Measurements from ENCODE around the gene EFNA5. TPM values are rescaled to one million over a fixed set of nuclear protein-coding genes. Genes with fewer than 3 reads are reported as not detected.

EFNA5 gene
- total RNA-seq, 4 donors from 2014 or later = 16.6 to 35.3 (median 19.3) TPM

GRCh38 chr5:107512029-107512428, 158.7 kb downstream of the EFNA5 start:
- 94 to 98% methylated on average over 3 of the region's 3 CpGs for WGBS, 2 donors
- no peak overlapping the region for H3K4me3 ChIP-seq (ENCODE audit: low read depth, poor library complexity, severe bottlenecking)
- intact Hi-C loops (cut with DNase I; ENCODE audit: low total_unique reads) = no loop called here
- no peak for DNase-seq (ENCODE audit: low spot score in 2 of 2)
- TF ChIP-seq, protein P1, sequence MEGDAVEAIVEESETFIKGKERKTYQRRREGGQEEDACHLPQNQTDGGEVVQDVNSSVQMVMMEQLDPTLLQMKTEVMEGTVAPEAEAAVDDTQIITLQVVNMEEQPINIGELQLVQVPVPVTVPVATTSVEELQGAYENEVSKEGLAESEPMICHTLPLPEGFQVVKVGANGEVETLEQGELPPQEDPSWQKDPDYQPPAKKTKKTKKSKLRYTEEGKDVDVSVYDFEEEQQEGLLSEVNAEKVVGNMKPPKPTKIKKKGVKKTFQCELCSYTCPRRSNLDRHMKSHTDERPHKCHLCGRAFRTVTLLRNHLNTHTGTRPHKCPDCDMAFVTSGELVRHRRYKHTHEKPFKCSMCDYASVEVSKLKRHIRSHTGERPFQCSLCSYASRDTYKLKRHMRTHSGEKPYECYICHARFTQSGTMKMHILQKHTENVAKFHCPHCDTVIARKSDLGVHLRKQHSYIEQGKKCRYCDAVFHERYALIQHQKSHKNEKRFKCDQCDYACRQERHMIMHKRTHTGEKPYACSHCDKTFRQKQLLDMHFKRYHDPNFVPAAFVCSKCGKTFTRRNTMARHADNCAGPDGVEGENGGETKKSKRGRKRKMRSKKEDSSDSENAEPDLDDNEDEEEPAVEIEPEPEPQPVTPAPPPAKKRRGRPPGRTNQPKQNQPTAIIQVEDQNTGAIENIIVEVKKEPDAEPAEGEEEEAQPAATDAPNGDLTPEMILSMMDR (IDR thresholded peaks at IDR 0.05) = no peak
- no peak for TF ChIP-seq POLR2A (IDR thresholded peaks at IDR 0.05)

GRCh38 chr5:107510125-107510524, 160.6 kb downstream of the EFNA5 start:
- intact Hi-C loops (cut with DNase I; ENCODE audit: low total_unique reads) = no loop called here
- WGBS, 2 donors = 90 to 92% methylated on average over 3 of the region's 3 CpGs
- TF ChIP-seq, protein P1 (IDR thresholded peaks at IDR 0.05) = no peak
- H3K4me3 ChIP-seq (ENCODE audit: low read depth, poor library complexity, severe bottlenecking) = no peak overlapping the region
- no peak for DNase-seq (ENCODE audit: low spot score in 2 of 2)

GRCh38 chr5:107508097-107508496, 162.6 kb downstream of the EFNA5 start:
- intact Hi-C loops (cut with DNase I; ENCODE audit: low total_unique reads) = no loop called here
- 78 to 85% methylated on average over 4 of the region's 4 CpGs for WGBS, 2 donors
- no peak for DNase-seq (ENCODE audit: low spot score in 2 of 2)
- TF ChIP-seq POLR2A (IDR thresholded peaks at IDR 0.05) = no peak
- TF ChIP-seq, protein P1 (IDR thresholded peaks at IDR 0.05) = no peak
- no peak overlapping the region for H3K4me3 ChIP-seq (ENCODE audit: low read depth, poor library complexity, severe bottlenecking)

DNA sequence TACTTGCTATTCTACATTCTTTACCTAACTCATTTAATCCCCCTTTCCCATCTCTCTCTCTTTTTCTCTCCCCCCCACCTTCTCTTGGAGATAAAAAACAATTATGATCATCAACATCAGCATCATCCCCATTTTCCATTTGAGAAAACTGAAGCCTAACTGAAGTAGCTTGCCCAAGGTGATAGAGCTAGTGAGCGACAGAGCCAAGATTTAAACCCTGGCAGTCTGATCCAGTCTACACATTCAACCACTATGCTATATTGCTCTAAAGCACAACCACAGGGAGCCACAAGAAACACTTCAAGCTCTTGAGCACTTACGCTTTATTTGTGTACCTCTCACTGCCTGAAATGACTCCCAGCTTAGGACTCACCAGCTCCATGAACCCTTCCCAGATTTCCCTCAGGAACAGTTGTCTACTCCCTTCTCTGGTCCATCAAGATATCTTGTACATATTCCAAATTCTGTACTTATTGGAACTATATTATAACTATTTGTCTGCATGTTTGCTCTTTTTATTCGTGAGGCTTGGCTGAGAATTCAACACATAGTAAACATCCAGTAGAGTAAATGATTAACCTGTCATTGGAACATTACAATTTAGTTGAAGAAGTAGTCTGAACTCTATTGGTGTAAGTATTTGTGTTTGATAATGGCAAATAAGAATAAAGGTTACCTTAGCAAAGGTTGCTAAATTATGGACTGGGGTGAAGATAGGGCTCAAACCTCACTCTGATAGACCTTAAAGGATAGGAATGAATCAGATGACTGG, 164.8 kb downstream of the EFNA5 start:
- DNase-seq (ENCODE audit: low spot score in 2 of 2) = no peak
- WGBS, 2 donors = 51 to 78% methylated on average over 3 of the region's 3 CpGs
- H3K4me3 ChIP-seq (ENCODE audit: low read depth, poor library complexity, severe bottlenecking) = no peak overlapping the region
- intact Hi-C loops (cut with DNase I; ENCODE audit: low total_unique reads) = no loop called here
- TF ChIP-seq, protein P1 (IDR thresholded peaks at IDR 0.05) = no peak
- no peak for TF ChIP-seq POLR2A (IDR thresholded peaks at IDR 0.05)

DNA sequence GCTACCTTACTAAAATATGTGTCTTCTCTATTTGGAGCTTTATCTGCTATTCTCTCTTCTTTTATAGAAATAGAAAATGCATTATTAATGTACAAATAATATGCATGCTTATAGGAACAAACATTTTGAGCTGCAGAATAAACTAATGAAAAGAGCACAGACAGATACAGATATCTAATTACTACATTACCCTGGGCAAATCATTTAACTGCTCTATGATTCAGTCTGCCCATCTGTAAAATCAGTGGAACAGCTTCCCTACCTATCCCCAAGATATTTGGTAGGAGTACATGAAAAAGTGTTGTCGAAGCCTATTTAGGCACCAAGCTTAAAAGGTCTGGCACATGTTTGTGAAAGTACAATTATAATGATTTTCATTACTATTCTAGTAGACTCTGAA, 166.3 kb downstream of the EFNA5 start:
- no peak for TF ChIP-seq POLR2A (IDR thresholded peaks at IDR 0.05)
- TF ChIP-seq, protein P1 (IDR thresholded peaks at IDR 0.05) = no peak
- 67 to 91% methylated on average over 1 of the region's 1 CpG for WGBS, 2 donors
- H3K4me3 ChIP-seq (ENCODE audit: low read depth, poor library complexity, severe bottlenecking) = no peak overlapping the region
- intact Hi-C loops (cut with DNase I; ENCODE audit: low total_unique reads) = no loop called here
- DNase-seq (ENCODE audit: low spot score in 2 of 2) = no peak

DNA sequence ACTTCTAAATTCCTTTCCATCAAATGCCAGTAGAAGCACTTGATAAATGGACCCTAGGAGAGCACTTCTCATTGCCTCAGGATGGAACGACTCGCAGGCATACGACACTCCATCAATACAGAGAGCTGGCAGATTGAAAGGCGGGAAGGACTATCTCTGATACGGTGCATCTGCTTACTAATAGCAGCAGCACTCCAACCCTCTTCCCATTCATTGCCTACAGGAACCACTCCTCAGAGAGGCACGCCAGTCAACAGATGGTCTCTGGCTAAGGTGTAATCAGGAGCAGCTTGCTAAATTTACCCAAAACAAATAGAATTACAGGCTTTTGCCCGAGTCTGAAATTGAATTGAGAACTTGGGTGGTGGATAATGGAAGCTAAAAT, 168.1 kb downstream of the EFNA5 start:
- no peak for DNase-seq (ENCODE audit: low spot score in 2 of 2)
- TF ChIP-seq POLR2A (IDR thresholded peaks at IDR 0.05) = no peak
- TF ChIP-seq, protein P1 (IDR thresholded peaks at IDR 0.05) = no peak
- H3K4me3 ChIP-seq (ENCODE audit: low read depth, poor library complexity, severe bottlenecking) = no peak overlapping the region
- intact Hi-C loops (cut with DNase I; ENCODE audit: low total_unique reads) = no loop called here
- WGBS, 2 donors = 78 to 85% methylated on average over 7 of the region's 7 CpGs

Measured in lower leg skin (tissue), 4 donors.